HG02870 (cell line): ENCODE data around the gene PSMB8.
A peak's percentile ranks its signal among the peaks of the same experiment; 100 is the strongest.

ENCODE experiments used
- ATAC-seq: cut with Tn5 transposase; IDR thresholded peaks from one replicate; pipeline ENCODE4 v1.9.1; 2021; ENCODE audit warnings: mild to moderate bottlenecking, moderate library complexity; ENCODE audit not compliant: unreplicated experiment

Gene PSMB8

GRCh38 chr6:32857156-32857891 is 13.5 kb upstream of the PSMB8 start:
- ATAC-seq: no peak

DNA sequence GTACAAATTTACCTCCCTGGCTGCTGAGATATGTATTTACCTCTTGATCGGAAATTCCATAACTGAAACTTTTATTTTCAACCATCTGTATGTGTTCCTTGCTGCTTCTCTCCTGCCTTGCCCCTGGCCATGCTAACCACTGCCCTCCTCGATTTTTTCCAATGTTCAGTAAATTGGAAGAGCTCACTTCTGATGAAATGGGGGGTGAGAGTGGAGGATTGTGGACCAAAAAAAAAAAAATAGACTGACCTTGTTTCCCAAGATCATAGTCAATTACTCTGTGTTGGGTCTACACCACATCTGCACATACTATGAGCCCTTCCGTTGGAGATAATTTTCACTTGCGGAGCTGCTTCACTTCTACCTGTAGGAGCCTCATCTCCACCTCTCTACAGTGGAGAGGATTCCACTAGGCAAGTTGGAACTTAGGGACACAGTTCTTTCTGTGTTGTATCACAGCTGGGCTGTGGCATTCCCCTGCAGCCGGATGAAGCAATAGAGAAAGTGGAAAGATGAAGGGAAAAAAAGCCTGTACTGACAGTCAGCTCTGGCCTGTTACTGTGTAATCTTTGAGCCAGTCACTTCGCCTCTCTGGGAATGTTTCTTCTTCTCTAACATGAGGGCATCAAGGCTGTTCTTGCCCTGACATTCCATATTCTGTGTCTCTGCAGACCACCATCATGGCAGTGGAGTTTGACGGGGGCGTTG is 11.8 kb upstream of the PSMB8 start:
- ATAC-seq: no peak

DNA sequence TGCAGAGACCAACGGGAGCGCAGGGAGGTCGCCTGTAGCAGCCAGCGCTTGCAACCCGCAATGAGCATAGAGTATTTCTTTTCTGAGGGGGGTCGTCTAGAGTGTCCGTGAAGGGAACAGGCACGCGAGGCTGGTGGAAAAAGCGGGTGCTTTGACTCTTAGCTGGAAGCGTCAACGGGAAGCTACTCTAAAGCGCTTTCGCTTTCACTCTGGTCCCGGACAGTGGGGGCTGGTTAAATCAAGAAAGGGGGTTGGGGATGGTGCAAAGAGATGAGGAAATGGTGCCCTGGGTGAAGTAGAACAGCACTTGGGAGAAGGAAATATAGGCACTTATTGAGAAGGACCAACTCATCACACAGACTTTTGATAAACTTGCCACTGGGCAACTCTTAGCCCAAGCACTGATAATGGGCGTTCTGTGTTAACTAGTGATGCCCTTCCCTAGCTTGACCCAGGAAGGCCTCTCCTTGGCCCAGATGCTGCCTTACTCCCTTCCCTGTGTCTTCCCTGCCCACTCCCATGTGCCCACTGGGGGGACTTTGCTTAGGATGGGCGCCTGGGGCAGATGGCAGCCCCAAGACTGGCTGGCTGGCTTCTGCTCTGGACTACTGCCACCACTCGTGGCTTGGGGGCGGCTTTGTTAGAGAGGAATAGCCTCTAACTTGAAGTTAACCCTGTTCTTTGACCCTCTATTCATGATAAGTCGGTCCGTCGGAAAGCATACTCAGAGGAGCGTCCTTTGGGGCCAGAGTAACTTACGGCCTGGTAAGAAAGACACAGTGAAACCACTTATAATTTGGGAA is 10.7 kb upstream of the PSMB8 start:
- peak; percentile 12 for ATAC-seq

DNA sequence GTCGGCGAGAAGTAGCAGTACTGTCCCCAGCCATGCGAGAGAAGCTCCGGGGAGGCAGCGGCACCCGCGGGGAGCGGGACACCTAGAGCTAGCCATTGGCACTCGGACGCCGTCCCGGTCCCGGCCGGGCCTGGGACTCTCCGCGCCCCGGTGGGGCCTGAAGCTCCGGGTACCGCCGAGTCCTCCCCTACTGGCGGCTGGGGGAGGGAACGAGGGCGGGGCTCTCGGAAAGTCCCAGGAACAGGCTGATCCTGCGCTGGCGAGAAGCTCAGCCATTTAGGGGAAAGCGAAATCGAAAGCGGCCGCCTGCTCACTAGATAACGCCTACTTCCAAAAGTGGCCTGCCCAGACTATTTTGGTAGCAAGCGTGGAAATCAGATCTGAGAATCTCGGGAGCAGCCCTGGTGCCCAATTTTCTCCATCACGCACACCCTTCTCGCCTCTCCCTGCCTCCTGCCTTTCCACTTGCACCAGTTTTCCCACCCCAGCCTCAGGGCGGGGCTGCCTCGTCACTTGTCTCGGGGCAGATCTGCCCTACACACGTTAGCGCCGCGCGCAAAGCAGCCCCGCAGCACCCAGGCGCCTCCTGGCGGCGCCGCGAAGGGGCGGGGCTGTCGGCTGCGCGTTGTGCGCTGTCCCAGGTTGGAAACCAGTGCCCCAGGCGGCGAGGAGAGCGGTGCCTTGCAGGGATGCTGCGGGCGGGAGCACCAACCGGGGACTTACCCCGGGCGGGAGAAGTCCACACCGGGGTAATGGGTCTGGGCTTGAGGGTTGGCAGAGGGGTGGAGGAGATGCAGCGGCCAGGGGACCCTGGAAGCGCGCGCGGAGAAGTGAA is 9.9 kb upstream of the PSMB8 start, which contains the start of the genes PSMB9 and TAP1:
TSS of gene PSMB9 (plus strand) at position 652 of the 835 bp plus-strand sequence. CDS start at position 690, 38 bp downstream.
TSS of gene TAP1 (minus strand) at position 164 of the 835 bp plus-strand sequence. CDS start at position 96, 68 bp downstream.
- peak; percentile 65 for ATAC-seq

DNA sequence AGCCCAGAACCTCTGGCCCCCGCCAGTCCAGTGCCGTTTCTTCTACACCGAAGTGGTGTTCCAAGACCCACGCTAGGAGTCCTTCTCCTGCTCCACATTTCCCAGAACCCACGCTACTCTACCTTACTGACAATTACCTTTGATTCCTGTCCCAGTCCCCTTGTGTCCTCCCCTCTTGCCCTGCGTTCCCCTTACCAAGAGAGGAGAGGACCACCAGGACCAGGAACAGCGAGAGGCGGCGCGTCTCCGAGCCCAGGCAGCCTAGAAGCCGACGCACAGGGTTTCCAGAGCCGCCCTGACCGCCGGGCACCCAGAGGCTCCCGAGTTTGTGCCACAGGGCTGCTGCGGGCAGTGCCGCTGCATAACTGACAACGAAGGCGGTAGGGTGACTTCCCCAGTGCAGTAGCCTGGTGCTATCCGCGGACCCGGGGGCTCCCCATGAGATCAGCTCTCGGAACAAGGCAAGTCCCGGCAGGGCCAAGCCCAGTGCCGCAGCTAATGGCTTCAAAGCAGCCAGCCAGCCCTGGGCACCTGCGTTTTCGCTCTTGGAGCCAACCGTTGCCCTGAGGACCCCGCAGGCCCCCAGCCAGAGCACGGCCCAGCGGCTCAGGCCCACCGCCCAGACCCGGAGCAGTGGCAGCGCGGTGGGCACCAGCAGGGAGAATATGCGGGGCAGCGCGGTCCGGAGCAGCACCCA is 9.1 kb upstream of the PSMB8 start:
- peak; percentile 33 for ATAC-seq

DNA sequence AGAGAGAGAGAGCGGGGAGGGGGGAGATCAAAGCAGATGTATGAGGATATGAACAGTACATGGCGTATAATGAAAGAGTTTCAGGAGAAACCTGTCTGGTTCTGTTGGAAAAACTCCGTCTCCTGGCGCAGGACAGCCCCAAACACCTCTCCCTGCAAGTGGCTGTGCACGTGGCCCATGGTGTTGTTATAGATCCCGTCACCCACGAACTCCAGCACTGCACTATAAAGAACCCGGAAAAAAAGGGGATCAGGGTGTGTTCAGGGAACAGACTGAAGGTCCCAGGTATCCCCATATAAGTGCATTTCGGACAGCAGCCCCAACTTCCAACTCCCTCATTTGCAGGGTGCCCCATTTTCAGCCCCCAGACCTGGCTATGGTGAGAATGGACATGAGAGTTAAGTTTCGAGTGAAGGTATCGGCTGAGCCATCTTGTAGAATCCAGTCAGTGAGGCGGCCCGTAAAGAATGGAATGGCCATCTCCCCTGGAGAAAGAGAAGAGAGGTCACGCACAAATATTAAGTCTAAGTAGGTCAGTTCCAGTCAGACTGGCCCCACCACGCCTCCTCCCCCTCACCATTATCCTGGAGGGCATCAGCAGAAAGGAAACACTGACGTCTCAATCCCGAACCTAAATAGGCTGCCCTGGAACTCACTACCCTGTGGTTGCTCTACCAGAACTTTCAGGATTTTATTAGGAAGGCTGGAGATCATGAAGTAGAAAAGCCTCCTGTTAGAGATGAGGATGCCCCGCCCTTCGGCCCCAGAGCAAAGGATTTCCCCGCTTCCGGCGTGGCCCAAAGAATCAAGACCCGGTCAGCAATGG is 8.4 kb upstream of the PSMB8 start:
- ATAC-seq: no peak

GRCh38 chr6:32851025-32851424 is 7.2 kb upstream of the PSMB8 start:
- no peak for ATAC-seq

GRCh38 chr6:32849126-32849525 is 5.3 kb upstream of the PSMB8 start:
- no peak for ATAC-seq

GRCh38 chr6:32847795-32848194 is 3.9 kb upstream of the PSMB8 start:
- no peak for ATAC-seq

DNA sequence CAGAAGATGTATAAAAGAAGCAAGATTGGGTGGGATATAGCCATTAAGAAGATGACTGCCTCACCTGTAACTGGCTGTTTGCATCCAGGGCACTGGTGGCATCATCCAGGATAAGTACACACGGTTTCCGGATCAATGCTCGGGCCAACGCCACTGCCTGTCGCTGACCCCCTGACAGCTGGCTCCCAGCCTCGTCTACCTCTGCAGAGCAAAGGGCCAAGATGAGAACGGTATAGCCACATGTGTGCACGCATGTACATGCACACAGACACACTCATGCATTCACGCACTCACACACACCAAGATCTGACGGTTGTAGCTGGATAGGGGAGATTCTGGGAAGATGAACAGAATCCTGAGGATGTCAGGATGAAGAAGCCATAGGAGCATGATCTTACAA is 3.2 kb upstream of the PSMB8 start:
- ATAC-seq: no peak

GRCh38 chr6:32845384-32845884 is 1.6 kb upstream of the PSMB8 start:
- ATAC-seq: no peak

DNA sequence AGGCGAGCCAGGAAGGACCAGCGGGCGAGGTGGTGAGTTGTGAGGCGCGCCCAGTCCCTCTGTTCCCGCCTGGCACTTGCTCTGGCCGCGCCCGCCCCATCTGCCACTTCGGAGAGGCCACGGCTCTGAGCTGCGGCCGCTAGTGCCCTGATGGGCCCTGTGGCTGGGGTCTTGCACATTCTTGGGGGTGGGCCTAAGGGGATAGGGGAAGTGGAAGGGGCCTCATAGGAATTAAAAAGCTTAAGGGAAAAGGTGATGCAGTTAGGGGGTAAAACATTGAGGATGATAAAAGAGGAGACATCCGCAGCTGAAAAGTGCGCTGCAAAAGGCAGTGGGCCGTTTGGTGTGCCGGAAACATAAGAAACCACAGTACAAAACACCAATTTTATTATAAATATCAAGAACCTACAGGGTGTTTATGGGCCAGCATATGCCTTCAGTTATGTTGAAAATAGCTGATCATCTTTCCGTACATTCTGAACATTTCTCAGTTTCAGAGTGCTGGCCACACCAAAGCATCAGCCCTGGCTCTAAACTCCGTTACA is 1.1 kb upstream of the PSMB8 start:
- ATAC-seq: no peak

DNA sequence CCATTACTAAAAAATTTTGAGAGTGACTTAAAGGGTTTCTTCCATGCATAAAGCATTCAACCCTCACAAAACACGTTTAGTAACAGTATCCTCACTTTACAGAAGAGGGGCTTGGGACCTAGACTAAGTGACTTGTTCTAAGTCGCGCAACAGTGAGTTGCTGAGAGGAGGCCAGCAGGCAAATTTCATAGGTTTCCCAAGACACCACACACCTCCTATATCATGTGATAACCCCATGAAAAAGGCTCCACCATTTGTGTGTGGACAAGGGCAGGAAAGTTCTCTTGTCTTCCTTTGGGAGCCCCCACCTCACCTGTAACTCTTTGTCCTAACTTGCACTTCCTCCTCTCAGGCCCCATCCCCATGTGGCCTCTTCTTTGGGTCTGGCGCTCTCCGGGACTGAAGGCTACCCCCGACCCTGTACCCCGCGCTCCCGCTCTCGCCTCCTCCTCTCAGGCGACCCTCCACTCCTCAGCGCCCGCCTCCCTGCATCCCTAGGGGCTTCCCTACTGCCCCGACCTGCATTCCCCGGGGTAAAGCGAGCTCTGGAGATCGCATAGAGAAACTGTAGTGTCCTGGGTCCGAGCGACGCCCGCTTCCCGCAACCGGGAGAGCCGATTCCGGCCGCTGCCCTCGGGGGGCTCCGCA is 392 bp downstream of the PSMB8 start:
- ATAC-seq: no peak

- ATAC-seq: no peak
Observed at GRCh38 chr6:32842690-32843089, 1.2 kb downstream of the PSMB8 start.

DNA sequence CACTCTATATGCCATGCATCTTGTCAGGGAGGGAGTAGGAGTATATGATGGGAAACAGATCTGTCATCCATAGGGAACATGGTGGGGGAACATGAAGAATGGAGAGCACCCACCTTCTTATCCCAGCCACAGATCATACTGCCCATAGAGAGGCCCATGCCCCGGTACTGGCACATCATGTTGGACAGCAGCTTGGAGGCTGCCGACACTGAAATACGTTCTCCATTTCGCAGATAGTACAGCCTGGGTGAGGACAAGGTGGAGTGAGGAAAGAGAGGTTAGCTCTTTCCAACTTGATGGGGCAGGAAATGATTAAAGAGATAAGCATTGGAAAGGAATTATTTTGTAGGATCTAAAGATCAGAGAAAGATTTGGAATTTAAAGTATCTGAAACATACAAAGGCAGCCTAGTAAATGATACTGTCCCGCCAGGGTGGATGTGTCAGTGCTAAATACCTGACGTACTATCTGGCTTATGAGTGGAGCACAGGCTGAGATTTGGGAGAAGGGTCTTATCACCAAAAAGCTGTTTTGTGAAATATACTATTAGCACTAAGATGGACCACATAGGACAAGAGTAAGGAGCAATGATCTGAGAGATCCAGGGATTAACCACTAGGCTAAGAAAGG is 1.7 kb downstream of the PSMB8 start:
- ATAC-seq: no peak

DNA sequence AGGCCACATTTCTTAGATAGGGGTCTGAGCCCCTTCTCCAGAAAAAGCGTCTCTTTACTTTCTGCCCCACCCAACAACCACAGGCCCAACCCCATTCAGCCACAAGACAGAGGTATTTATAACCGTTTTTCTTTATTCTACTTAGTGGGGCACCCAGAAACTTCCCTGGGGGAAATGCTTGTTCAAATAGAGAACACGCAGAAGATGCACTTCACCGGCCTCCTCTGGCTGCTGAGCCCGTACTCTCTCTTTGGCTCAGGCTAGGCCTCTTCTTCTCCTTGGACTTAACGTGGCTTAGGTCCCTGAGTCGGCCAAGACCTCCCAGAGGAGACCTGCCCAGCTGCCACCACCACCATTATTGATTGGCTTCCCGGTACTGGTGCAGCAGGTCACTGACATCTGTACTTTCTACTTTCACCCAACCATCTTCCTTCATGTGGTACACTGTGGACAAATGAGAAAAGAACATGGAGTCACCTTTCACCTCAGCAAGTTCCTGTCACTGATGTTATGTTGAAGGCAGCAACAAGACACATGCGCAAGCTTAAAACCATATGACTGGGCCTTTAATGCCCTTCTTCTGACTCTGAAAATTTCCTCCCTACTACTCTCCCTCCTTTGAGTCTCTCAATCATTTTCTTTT is 3.1 kb downstream of the PSMB8 start:
- no peak for ATAC-seq

DNA sequence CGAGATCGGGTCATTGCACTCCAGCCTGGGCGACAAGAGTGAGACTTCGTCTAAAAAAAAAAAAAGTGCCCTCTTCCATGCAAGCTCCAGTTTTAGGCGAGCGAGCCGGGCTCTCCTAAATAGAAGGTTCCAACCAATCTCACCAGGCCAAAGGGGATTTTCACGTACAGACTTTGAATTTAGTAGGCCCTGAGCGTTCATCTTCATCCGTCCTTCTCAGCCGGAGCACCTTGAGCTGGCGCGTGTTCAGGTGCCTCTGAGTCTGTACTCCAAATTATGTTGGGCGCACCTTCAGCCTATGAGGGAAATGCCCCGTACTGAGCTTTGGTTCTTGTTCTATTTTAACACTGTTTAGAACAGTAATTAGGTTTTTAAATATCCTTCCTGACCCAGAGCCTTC is 4.5 kb downstream of the PSMB8 start:
- ATAC-seq: no peak
